H9 (cell line): ENCODE measurements around the gene OAF. TPM values are rescaled to one million over a fixed set of nuclear protein-coding genes. Genes with fewer than 3 reads are reported as not detected.

Experiments used
- DNase-seq: peaks from one replicate; pipeline ENCODE4 v3.0.0-alpha.2; 2017
- H2AFZ ChIP-seq: one replicate; pipeline ENCODE4 v1.6.1; 2013; ENCODE audit warnings: mild to moderate bottlenecking, low read length, control low read depth, moderate library complexity
- H2AK5ac ChIP-seq: 2 replicates; pipeline ENCODE4 v1.6.1; 2013; ENCODE audit warnings: low read length, control low read depth, mixed read lengths; ENCODE audit not compliant: insufficient read length
- H2BK120ac ChIP-seq: one replicate; pipeline ENCODE4 v1.6.1; 2013; ENCODE audit warnings: low read depth, mild to moderate bottlenecking, low read length, control low read depth, inconsistent platforms; ENCODE audit not compliant: poor library complexity, severe bottlenecking
- H2BK12ac ChIP-seq: 2 replicates; pipeline ENCODE4 v1.6.1; 2013; ENCODE audit warnings: low read length, control low read depth, mixed read lengths, low read depth; ENCODE audit not compliant: insufficient read length
- H2BK15ac ChIP-seq: 2 replicates; pipeline ENCODE4 v1.6.1; 2013; ENCODE audit warnings: low read depth, low read length, control low read depth
- H2BK20ac ChIP-seq: one replicate; pipeline ENCODE4 v1.6.1; 2013; ENCODE audit warnings: low read depth, mild to moderate bottlenecking, low read length, control low read depth, inconsistent platforms; ENCODE audit not compliant: poor library complexity, severe bottlenecking
- H2BK5ac ChIP-seq: 2 replicates; pipeline ENCODE4 v1.6.1; 2013; ENCODE audit warnings: low read length, control low read depth, mixed read lengths; ENCODE audit not compliant: insufficient read length
- H3K14ac ChIP-seq: 2 replicates; pipeline ENCODE4 v1.6.1; 2013; ENCODE audit warnings: low read length, control low read depth; ENCODE audit not compliant: insufficient read depth
- H3K18ac ChIP-seq: 2 replicates; pipeline ENCODE4 v1.6.1; 2013; ENCODE audit warnings: low read depth, mild to moderate bottlenecking, mixed read lengths, low read length, control low read depth; ENCODE audit not compliant: insufficient read length
- H3K23ac ChIP-seq: 2 replicates; pipeline ENCODE4 v1.6.1; 2013; ENCODE audit warnings: low read length, control low read depth, mixed read lengths, low read depth; ENCODE audit not compliant: insufficient read length
- H3K23me2 ChIP-seq: 2 replicates; pipeline ENCODE4 v1.6.1; 2013; ENCODE audit warnings: low read depth, mild to moderate bottlenecking, mixed read lengths, low read length, control low read depth; ENCODE audit not compliant: insufficient read length, poor library complexity, severe bottlenecking
- H3K27ac ChIP-seq: 2 replicates; pipeline ENCODE4 v1.5.1; 2013; ENCODE audit warnings: low read length, control low read depth, mixed read lengths, low read depth; ENCODE audit not compliant: insufficient read length
- H3K27me3 ChIP-seq: 2 replicates; pipeline ENCODE4 v1.6.1; 2013; ENCODE audit warnings: low read length, control low read depth, inconsistent platforms; ENCODE audit not compliant: insufficient read depth
- H3K4ac ChIP-seq: 2 replicates; pipeline ENCODE4 v1.6.1; 2013; ENCODE audit warnings: low read depth, mild to moderate bottlenecking, control low read depth, inconsistent platforms, low read length, moderate library complexity
- H3K4me1 ChIP-seq: 2 replicates; pipeline ENCODE4 v1.6.1; 2013; ENCODE audit warnings: low read length, control low read depth, inconsistent platforms; ENCODE audit not compliant: insufficient read depth
- H3K4me2 ChIP-seq: 2 replicates; pipeline ENCODE4 v1.6.1; 2013; ENCODE audit warnings: low read length, control low read depth, mixed read lengths; ENCODE audit not compliant: insufficient read length, insufficient read depth
- H3K56ac ChIP-seq: 2 replicates; pipeline ENCODE4 v1.6.1; 2013; ENCODE audit warnings: low read depth, mild to moderate bottlenecking, mixed read lengths, low read length, control low read depth; ENCODE audit not compliant: insufficient read length
- H3K79me1 ChIP-seq: 2 replicates; pipeline ENCODE4 v1.6.1; 2013; ENCODE audit warnings: low read depth, mild to moderate bottlenecking, moderate library complexity, low read length, control low read depth, inconsistent platforms; ENCODE audit not compliant: insufficient read depth, poor library complexity, severe bottlenecking
- H3K79me2 ChIP-seq: 2 replicates; pipeline ENCODE4 v1.6.1; 2013; ENCODE audit warnings: low read length, control low read depth, inconsistent platforms; ENCODE audit not compliant: insufficient read depth
- H3K9ac ChIP-seq: 2 replicates; pipeline ENCODE4 v1.6.1; 2013; ENCODE audit warnings: low read length, control low read depth, mixed read lengths; ENCODE audit not compliant: insufficient read length; ENCODE audit errors: extremely low read depth
- H3K9me3 ChIP-seq: one replicate; pipeline ENCODE4 v1.6.1; 2013; ENCODE audit warnings: low read depth, low read length, inconsistent platforms; ENCODE audit not compliant: control insufficient read depth
- H3T11ph ChIP-seq: one replicate; pipeline ENCODE4 v1.6.1; 2013; ENCODE audit warnings: mild to moderate bottlenecking, low read length, control low read depth, inconsistent platforms
- H4K20me1 ChIP-seq: one replicate; pipeline ENCODE4 v1.6.1; 2013; ENCODE audit not compliant: control insufficient read depth, insufficient read length, insufficient read depth
- H4K5ac ChIP-seq: 2 replicates; pipeline ENCODE4 v1.6.1; 2013; ENCODE audit warnings: low read depth, mild to moderate bottlenecking, mixed read lengths, low read length, control low read depth; ENCODE audit not compliant: insufficient read length
- H4K8ac ChIP-seq: replicated peaks from 2 replicates; pipeline ENCODE4 v1.6.1; 2013; ENCODE audit warnings: low read length, control low read depth, mixed read lengths, low read depth; ENCODE audit not compliant: insufficient read length
- H4K91ac ChIP-seq: 2 replicates; pipeline ENCODE4 v1.6.1; 2013; ENCODE audit warnings: low read depth, mild to moderate bottlenecking, moderate library complexity, mixed read lengths, low read length, control low read depth; ENCODE audit not compliant: insufficient read length
- H3K27ac Mint-ChIP-seq, 3 experiments: 2 replicates in 2 of 3; 3 replicates in 1 of 3; pipeline ENCODE4 v1.8.0; 2020 to 2021; ENCODE audit warnings: mixed read lengths in 3 of 3, mild to moderate bottlenecking in 1 of 3, moderate library complexity in 1 of 3
- H3K27me3 Mint-ChIP-seq: 2 replicates; pipeline ENCODE4 v1.8.0; 2021; ENCODE audit warnings: low read depth, mild to moderate bottlenecking, moderate library complexity, mixed read lengths
- H3K36me3 Mint-ChIP-seq, 3 experiments: 2 replicates in 2 of 3; 3 replicates in 1 of 3; pipeline ENCODE4 v1.8.0; 2020 to 2021; ENCODE audit warnings: low read depth in 3 of 3, mixed read lengths in 3 of 3; ENCODE audit not compliant: insufficient read depth in 1 of 3
- H3K4me1 Mint-ChIP-seq, 2 experiments: 2 replicates each; pipeline ENCODE4 v1.8.0; 2020; ENCODE audit warnings: mixed read lengths in 2 of 2
- H3K4me3 Mint-ChIP-seq, 2 experiments: 2 replicates in 1 of 2; 3 replicates in 1 of 2; pipeline ENCODE4 v1.8.0; 2020 to 2021; ENCODE audit warnings: mild to moderate bottlenecking in 2 of 2, mixed read lengths in 2 of 2, moderate library complexity in 1 of 2
- H3K9me3 Mint-ChIP-seq, 2 experiments: 2 replicates in 1 of 2; 3 replicates in 1 of 2; pipeline ENCODE4 v1.8.0; 2020; ENCODE audit warnings: mild to moderate bottlenecking in 2 of 2, mixed read lengths in 2 of 2, moderate library complexity in 1 of 2
- WGBS: extraction: QIAGEN DNeasy Blood & Tissue Kit; methylation state at CpG from one replicate; pipeline ENCODE4 v1.1.7; 2013; ENCODE audit warnings: missing lambda C conversion rate, low lambda C conversion rate, mixed read lengths; ENCODE audit not compliant: insufficient read length; ENCODE audit errors: extremely low coverage; 5-methylcytosine and 5-hydroxymethylcytosine counted together
- total RNA-seq: library from RNA; stranded (reverse); gene quantifications from 2 replicates; pipeline ENCODE4 v1.2.1, GENCODE V29; 2021
- TF ChIP-seq, protein P1 (sequence below): fragments of 200-600 bp; sonication (generic); conservative IDR thresholded peaks from 3 replicates; pipeline ENCODE4 v1.8.0; 2021; ENCODE audit warnings: antibody characterized with exemption, mild to moderate bottlenecking

OAF gene
- total RNA-seq, 1 experiment from 2014 or later = 1.1 TPM

DNA sequence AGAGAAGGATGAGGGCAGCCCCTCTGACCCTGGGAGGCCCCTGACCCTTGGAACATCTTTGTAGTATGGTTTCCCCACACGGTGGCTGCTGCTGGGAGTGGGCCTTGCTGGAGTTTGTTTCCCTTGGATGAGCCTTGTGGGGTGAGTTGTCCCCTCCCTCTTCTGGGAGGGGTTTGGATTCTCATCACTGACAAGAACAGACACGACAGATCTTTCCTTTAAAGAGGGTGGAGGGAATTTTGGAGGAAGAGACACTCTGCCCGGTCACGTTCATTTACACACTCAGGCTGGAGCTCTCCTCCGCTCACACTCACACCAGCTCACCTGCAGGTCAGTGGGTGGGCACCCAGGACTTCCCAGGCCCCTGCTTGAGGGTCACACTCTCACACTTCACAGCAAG, 60.8 kb downstream of the OAF start:
- Mint-ChIP-seq H3K4me1 (peaks cover 8 to 11% of the 10 kb centered on the region in 2 experiments), H3K27me3 (peaks cover 41% of the 10 kb centered on the region), H3K27ac (no peak overlapping the region), H3K9me3 (no peaks in the 10 kb centered on the region), H3K36me3 (no peaks in the 10 kb centered on the region; a peak in 1 of 7 replicates), H3K4me3 (no peak overlapping the region)
- Histone ChIP-seq H3K56ac (no peak overlapping the region), H4K91ac (no peak overlapping the region), H4K20me1 (no peaks in the 10 kb centered on the region), H4K5ac (no peak overlapping the region), H2AFZ (no peak overlapping the region), H3K27ac (no peak overlapping the region), H3K23ac (no peak overlapping the region), H2BK12ac (no peak overlapping the region), H3K9me3 (no peaks in the 10 kb centered on the region), H3K4me1 (no peaks in the 10 kb centered on the region; the same call in 1 of the 2 replicates), H3K18ac (no peak overlapping the region), H3K14ac (no peak overlapping the region), H3K27me3 (no peaks in the 10 kb centered on the region), H3T11ph (no peak overlapping the region), H2BK20ac (no peak overlapping the region), H3K79me1 (no peaks in the 10 kb centered on the region), H2AK5ac (no peak overlapping the region), H3K4me2 (no peak overlapping the region), H2BK120ac (no peak overlapping the region), H2BK15ac (no peak overlapping the region), H3K9ac (no peak overlapping the region), H4K8ac (no peak overlapping the region), H3K4ac (no peak overlapping the region), H2BK5ac (no peak overlapping the region), H3K79me2 (no peaks in the 10 kb centered on the region), H3K23me2 (no peaks in the 10 kb centered on the region)
- no CpG with 5 or more reads among the region's 5 CpGs for WGBS
- no peak for DNase-seq
- TF ChIP-seq, protein P1, sequence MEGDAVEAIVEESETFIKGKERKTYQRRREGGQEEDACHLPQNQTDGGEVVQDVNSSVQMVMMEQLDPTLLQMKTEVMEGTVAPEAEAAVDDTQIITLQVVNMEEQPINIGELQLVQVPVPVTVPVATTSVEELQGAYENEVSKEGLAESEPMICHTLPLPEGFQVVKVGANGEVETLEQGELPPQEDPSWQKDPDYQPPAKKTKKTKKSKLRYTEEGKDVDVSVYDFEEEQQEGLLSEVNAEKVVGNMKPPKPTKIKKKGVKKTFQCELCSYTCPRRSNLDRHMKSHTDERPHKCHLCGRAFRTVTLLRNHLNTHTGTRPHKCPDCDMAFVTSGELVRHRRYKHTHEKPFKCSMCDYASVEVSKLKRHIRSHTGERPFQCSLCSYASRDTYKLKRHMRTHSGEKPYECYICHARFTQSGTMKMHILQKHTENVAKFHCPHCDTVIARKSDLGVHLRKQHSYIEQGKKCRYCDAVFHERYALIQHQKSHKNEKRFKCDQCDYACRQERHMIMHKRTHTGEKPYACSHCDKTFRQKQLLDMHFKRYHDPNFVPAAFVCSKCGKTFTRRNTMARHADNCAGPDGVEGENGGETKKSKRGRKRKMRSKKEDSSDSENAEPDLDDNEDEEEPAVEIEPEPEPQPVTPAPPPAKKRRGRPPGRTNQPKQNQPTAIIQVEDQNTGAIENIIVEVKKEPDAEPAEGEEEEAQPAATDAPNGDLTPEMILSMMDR = no peak
